Occipital lobe (tissue), 2 donors: Measurements from ENCODE around the gene FAS. TPM values are rescaled to one million over a fixed set of nuclear protein-coding genes. Genes with fewer than 3 reads are reported as not detected.
A peak's percentile ranks its signal among the peaks of the same experiment; 100 is the strongest.

Source experiments
- DNase-seq: peaks from one replicate; lab custom pipeline; 2025; lab: John Stamatoyannopoulos, UW
- total RNA-seq: library from RNA; depleted of rRNA; stranded (reverse); fragments of >200 nt; gene quantifications from one replicate; pipeline ENCODE4 v1.2.3, GENCODE V29; 2014

FAS gene
- total RNA-seq, 1 donor from 2014 or later = 2.2 TPM

GRCh38 chr10:88971221-88972061 is 19.2 kb upstream of the FAS start:
- DNase-seq = no peak

GRCh38 chr10:88974012-88974411 is 16.6 kb upstream of the FAS start:
- DNase-seq = no peak

GRCh38 chr10:88974446-88975376 is 15.9 kb upstream of the FAS start:
- DNase-seq = no peak

- no peak for DNase-seq
Observed at GRCh38 chr10:88975377-88975720, 15.2 kb upstream of the FAS start.

- no peak for DNase-seq
Observed at GRCh38 chr10:88978463-88978862, 12.1 kb upstream of the FAS start.

- peak; percentile 6 for DNase-seq
Observed at GRCh38 chr10:88979153-88979562, 11.4 kb upstream of the FAS start.

- no peak for DNase-seq
Observed at GRCh38 chr10:88979603-88980002, 11.0 kb upstream of the FAS start.

GRCh38 chr10:88980247-88980646 is 10.4 kb upstream of the FAS start:
- no peak for DNase-seq

- no peak for DNase-seq
Observed at GRCh38 chr10:88980800-88981199, 9.8 kb upstream of the FAS start.

GRCh38 chr10:88981435-88981834 is 9.2 kb upstream of the FAS start:
- DNase-seq = no peak

GRCh38 chr10:88982366-88982765 is 8.2 kb upstream of the FAS start:
- DNase-seq = no peak

GRCh38 chr10:88983206-88983605 is 7.4 kb upstream of the FAS start:
- DNase-seq = no peak

GRCh38 chr10:88983939-88984338 is 6.7 kb upstream of the FAS start:
- no peak for DNase-seq

GRCh38 chr10:88984525-88984924 is 6.1 kb upstream of the FAS start:
- no peak for DNase-seq

GRCh38 chr10:88986549-88987242 is 3.9 kb upstream of the FAS start:
- DNase-seq = no peak

GRCh38 chr10:88987243-88987725 is 3.3 kb upstream of the FAS start:
- no peak for DNase-seq

- DNase-seq = no peak
Observed at GRCh38 chr10:88987840-88988239, 2.8 kb upstream of the FAS start.

GRCh38 chr10:88989423-88989822 is 1.2 kb upstream of the FAS start:
- DNase-seq = no peak

- no peak for DNase-seq
Observed at GRCh38 chr10:88989824-88990383, 694 bp upstream of the FAS start.

GRCh38 chr10:88991161-88991898 is 732 bp downstream of the FAS start:
- peak; percentile 31 for DNase-seq

- no peak for DNase-seq
Observed at GRCh38 chr10:88991899-88992320, 1.3 kb downstream of the FAS start.
